SK-N-MC (cell line): ENCODE results near the gene SERPINI1.

Experiments
- EZH2 ChIP-seq: fragments of 200-600 bp; sonication (generic); IDR thresholded peaks from one replicate; pipeline ENCODE4 v1.6.1; 2017; ENCODE audit warnings: antibody characterized with exemption
- POLR2AphosphoS5 ChIP-seq: IDR thresholded peaks from 2 replicates; pipeline ENCODE4 v1.6.1; 2012; ENCODE audit warnings: mild to moderate bottlenecking, low read depth, low read length, borderline replicate concordance

GRCh38 chr3:167733961-167734497 is 1.5 kb upstream of the SERPINI1 start:
- TF ChIP-seq POLR2AphosphoS5 (no peak), EZH2 (no peak)
